ENCODE data around the gene IFI27.

- TF ChIP-seq CTCF (IDR thresholded peaks at IDR 0.05; ENCODE audit: poor library complexity) (no peak), EZH2 (IDR thresholded peaks at IDR 0.05; ENCODE audit: borderline replicate concordance) (no peak), EZH2phosphoT487 (IDR thresholded peaks at IDR 0.05; ENCODE audit: low read depth, severe bottlenecking, unreplicated experiment) (no peak)
These were observed 35.5 kb downstream of the IFI27 start for GRCh38 chr14:94145902-94146527.

All from hepatocyte (in vitro differentiated cells).